Body of pancreas (tissue), 4 donors: Measurements from ENCODE around the gene CFAP157.

Experiments
- CTCF ChIP-seq, 7 experiments: fragments of 450-650 bp in 4 of 7; fragments of 200-600 bp in 3 of 7; sonication (generic) in 3 of 7; IDR thresholded peaks; one replicate each; pipeline ENCODE4 v1.5.1; 2016 to 2019; ENCODE audit warnings: antibody characterized with exemption in 7 of 7
- POLR2A ChIP-seq, 3 donors: fragments of 450-650 bp; IDR thresholded peaks; one replicate each; pipeline ENCODE4 v1.6.1; 2016; ENCODE audit warnings: antibody characterized with exemption in 3 of 3, mild to moderate bottlenecking in 2 of 3

DNA sequence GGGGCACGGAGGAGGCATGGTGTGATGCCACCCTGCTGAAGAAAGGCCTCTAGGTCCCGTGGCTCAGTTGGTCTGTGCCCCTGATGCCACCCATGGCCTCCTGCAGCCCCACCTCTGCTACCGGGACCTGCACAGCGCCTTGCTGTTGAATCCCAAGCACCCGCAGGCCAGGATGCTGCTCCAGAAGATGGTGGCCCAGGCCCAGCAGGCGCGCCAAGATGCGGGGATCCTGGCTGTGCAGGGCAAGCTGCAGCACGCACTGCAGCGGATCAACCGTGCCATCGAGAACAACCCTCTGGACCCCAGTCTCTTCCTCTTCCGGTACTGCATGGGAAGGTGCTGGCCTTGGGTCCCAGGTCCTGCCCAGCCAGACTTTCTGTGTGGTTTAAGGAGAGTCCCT lies 16.2 kb downstream of the CFAP157 start:
- no peak for TF ChIP-seq CTCF (IDR thresholded peaks at IDR 0.05)
- TF ChIP-seq POLR2A (IDR thresholded peaks at IDR 0.05), result no peak
